Fibroblast of mammary gland (primary cell): ENCODE measurements around the gene CMTM7.

Experiments
- DNase-seq: peaks from one replicate; pipeline ENCODE4 v3.0.0-alpha.2; 2010; ENCODE audit warnings: low read depth
- H3K4me3 ChIP-seq: 2 replicates; pipeline ENCODE4 v1.5.1; 2011; ENCODE audit warnings: low read depth, mild to moderate bottlenecking, low read length, moderate library complexity; ENCODE audit not compliant: control insufficient read depth
- TF ChIP-seq, protein P1 (sequence below): conservative IDR thresholded peaks from 2 replicates; pipeline ENCODE4 v1.5.1; 2011; ENCODE audit warnings: low read depth, low read length, inconsistent platforms; ENCODE audit not compliant: control insufficient read depth, insufficient read depth

Gene CMTM7

DNA sequence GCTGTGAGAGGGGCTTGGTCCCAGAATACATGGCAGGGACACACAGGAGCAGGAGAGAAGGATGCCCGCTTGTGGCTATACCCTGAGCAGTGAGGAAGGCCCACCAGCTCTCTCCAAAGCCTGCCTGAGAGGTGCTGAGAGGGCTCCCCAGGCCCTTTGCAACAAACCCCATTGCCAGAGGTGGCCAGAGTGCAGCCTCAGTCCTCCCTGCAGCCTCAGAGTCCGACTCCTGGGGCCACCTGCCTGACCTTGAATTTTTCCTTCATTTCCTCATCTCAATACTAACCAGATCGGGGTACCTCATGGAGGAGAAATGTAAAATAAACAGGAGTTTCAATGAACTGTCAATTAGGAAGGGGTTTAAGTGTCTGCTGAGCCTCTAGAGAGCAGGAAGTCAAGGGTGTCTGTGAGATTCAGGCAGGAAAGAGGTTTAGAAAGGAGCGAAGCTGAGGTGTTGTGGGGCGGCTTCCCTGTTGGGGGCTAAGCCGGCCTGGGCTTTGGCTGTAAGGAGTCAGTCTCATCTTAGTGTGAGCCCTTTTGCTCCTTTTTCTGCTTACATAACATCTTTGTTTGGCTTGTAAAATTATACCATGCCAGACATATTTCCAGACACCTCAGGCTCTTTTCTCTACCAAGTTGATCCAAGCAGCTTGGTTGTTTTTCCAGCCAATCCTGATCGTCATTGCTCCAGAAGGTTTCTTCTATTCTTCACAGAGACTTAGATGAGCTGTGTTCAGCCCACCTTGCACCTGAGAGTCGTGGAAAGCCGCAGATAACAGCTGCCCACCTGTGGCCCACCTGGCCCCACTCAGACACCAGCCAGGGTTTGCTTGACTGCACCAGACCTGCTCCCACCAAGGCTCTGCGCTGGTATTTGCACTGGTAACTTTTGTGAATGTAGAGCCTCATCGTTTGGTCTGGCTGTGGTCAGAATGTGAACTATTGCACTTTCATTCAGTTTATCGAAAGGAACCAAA is 36.7 kb downstream of the CMTM7 start:
- no peak for DNase-seq
- H3K4me3 ChIP-seq: no peak overlapping the region

DNA sequence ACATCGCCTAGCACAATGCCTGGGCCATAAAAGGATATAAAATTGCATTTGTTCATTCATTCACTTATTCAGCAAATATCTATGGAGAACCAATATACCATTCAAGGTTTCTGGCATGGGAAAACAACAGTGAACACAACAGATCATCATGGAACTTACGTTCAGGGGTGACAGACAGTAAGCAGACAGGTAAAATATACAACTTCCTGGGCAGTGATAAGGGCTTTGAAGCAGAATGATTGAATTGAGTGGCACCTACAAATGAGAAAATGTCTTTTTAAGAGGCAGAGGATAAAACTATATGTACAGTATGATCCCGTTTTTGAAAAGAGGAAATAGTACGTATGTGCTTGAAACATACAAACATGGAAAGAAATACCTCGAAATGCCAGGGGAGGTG is 39.2 kb downstream of the CMTM7 start:
- TF ChIP-seq, protein P1, sequence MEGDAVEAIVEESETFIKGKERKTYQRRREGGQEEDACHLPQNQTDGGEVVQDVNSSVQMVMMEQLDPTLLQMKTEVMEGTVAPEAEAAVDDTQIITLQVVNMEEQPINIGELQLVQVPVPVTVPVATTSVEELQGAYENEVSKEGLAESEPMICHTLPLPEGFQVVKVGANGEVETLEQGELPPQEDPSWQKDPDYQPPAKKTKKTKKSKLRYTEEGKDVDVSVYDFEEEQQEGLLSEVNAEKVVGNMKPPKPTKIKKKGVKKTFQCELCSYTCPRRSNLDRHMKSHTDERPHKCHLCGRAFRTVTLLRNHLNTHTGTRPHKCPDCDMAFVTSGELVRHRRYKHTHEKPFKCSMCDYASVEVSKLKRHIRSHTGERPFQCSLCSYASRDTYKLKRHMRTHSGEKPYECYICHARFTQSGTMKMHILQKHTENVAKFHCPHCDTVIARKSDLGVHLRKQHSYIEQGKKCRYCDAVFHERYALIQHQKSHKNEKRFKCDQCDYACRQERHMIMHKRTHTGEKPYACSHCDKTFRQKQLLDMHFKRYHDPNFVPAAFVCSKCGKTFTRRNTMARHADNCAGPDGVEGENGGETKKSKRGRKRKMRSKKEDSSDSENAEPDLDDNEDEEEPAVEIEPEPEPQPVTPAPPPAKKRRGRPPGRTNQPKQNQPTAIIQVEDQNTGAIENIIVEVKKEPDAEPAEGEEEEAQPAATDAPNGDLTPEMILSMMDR: no peak
- no peak for DNase-seq
- H3K4me3 ChIP-seq: no peak overlapping the region

More for the DNA sequence above, 36.7 kb downstream of the CMTM7 start:
- TF ChIP-seq, protein P1: no peak

DNA sequence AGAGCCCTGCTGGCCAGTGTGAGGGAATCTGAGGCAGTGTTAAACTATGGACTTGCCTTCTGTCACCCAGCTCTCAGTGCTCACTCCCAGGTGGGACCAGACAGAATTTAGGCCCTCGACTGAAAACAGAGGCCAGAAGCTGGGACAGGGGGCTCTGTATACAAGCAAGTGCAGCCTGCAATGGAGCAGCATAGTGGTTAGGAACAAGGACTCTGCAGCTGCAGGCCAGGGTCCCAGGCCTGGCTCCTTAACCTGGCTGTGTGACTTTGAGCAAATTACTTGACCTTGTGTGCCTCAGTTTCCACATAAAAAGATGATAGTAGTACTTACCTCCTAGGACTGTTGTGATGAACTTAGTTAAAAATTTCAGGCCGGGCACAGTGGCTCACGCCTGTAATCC is 39.8 kb downstream of the CMTM7 start:
- no peak overlapping the region for H3K4me3 ChIP-seq
- TF ChIP-seq, protein P1: no peak
- DNase-seq: no peak

DNA sequence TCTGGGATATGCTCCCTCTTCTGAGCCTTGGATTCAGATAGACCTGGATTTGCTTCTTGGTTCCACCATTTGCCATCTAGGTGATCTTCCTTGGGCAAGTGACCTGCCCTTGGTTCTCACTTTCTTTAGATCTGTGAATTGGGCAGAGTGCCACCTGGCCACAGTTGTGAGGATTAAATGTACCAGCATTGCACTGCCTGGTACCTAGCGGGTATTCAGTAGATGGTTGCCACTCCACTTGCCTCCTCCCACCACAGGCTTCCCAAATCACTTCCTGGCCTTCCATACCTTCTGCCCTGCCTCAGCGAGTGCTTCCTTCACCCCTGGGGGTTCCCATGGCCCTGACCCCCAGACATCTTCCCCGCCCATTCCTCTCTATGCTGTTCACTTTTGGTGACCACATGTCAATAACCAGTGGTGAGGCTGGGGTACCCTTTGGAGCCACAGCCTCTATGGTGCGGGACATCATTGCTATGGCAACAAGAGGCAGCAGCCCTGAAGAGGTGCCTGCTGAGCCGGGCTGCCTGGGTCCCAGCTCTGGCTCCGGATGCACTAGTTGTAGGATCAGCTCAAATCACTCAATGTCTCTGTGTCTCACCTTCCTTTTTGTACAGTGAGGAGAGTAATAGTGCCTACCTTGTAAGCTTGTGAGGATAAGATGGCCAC is 40.5 kb downstream of the CMTM7 start:
- no peak overlapping the region for H3K4me3 ChIP-seq
- TF ChIP-seq, protein P1: no peak
- no peak for DNase-seq

DNA sequence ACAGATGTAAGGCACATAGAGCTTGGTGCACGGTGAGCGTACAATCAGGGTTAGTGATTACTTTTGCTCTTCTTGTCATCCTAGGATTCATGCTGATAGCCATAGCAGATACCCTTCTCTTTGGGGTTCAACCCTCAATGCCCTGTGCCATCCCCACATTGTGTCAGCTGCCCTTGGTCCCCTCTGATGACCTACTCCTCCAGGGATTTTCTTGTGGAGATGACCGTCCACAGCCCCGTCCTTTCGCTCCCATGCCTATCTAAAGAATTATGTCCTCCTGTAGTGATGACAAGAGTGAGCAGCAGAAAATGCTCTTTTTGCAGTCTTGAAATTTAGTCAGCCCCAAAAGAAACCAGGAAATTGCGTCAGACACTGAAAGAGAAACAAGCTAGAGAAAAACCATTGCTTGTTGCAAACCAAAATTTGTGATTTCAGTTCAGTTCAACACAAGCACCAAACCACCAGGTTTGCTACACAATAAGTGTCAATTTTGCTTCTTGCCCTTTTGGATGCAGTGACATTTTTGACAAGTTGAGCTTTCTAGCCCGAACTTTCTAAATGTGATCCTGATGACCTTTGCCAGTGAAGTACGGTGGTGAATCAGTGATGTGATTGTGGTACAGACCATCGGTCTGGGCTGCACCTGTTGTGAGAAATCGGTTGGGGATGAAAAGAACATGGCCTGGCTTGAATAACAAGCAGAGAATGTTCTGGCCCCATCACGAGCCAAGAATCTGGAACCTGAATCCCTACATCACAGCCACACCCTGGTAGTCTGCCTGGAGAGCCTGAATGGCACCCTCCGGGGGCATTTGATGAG is 41.3 kb downstream of the CMTM7 start:
- peak; percentile 33 for DNase-seq
- H3K4me3 ChIP-seq: no peak overlapping the region
- TF ChIP-seq, protein P1: no peak

DNA sequence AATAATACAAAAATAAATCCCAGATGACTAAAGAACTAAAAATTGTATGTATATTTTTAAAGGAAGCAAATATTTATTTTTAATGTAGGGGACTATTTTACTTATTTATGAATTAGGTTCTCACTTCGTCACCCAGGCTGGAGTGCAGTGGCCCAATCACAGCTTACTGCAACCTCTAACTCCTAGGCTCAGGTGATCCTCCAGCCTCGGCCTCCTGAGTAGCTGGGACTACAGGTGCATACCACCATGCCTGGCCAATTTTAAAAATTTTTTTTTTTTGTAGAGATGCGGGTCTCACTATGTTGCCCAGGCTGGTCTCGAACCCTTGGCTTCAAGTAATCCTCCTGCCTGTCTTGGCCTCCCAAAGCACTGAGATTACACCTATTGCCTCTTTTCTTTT is 42.6 kb downstream of the CMTM7 start:
- H3K4me3 ChIP-seq: no peak overlapping the region
- no peak for DNase-seq
- TF ChIP-seq, protein P1: no peak
